GM19240 (cell line): ENCODE data around the gene THSD4.

Experiments used
- DNase-seq: peaks from one replicate; pipeline ENCODE4 v3.0.0; 2011; ENCODE audit warnings: low spot score; ENCODE audit not compliant: insufficient read length

THSD4 gene

DNA sequence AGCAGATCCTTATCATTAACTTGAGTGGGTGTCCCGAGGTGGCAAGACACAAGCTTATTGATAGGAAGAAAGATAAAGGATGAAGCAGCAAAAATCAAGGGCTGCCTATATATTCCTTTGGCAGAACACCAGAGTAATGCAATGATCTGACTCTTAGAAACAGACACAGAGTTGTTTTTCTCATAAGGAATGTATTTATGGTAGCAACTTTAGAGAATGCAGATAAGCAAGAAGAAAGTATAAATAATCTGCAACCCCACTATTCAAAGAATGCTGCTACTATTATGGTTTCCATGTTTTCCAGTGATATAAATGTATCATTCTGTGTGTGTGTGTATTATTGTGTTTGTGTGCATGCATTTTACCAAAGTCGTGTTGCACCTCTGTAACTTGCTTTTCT, 208.3 kb downstream of the THSD4 start:
- DNase-seq = no peak

DNA sequence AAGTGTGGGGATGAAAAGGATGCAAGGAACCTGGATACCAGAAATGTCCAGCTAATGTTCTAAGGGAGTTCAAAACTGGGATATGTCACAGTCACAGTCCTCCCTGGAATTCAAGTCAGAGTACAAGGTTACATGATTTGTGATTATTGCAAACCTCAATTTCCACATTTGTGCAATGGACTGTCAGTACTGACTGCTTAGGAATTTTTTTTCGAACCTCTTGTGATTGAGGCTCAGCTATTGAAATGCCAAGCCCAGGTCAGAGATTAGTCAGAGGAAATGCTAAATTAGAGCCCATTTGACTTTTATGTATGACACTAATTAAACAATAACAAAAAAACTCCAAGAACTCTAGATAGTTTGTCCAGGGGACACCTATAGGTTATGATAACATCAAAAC, 210.2 kb downstream of the THSD4 start:
- DNase-seq = no peak

DNA sequence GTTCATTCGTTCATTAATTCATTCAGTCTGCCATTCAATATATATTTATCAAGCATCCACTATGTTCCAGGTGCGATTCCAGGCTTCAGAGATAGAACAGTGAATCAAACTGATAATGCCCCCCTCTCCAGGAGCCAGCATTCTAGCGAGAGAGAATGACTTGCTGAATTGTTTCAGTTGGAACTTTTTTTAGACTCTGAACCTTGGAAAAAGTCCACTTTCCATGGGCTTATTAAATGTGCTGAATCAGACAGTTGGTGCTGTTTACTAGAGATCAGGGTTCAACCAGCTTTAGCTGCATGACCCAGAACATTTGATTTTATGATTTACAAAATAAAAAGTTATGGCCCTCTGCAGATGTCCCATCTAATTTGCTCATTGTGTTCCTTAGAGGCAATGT, 213.2 kb downstream of the THSD4 start:
- no peak for DNase-seq

GRCh38 chr15:71329041-71329440, 213.8 kb downstream of the THSD4 start:
- DNase-seq = no peak

DNA sequence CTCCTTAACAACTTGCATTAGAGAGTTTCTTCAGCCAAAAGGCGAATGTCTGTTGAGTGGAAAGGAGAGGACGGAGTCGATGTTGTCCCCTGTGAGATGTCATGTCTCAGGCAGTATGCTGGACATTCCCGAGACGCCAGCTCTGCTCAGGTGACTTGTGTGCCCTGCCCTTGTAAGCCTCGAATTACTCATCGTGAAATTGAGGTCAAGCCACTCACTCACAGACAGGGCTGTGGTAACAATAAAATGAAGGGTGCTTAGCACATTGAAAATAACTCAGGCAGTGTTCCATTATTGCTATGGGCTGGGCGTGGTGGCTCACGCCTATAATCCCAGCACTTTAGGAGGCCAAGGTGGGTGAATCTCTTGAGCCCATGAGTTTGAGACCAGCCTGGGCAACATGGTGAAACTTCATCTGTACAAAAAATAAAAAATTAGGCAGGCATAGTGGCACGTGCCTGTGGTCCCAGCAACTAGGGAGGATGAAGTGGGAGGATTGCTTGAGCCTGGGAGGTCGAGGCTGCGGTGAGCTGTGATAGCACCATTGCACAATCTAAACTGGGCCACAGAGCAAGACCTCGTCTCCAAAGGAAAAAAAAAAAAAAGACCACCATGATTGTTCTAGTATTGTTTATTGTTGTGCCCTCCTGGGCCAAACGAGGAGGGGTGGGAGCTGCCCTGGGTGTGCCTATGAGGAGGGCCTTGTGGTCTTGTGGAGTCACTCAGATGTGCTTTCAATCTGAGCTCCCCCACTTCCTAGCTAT, 214.4 kb downstream of the THSD4 start:
- DNase-seq = no peak

DNA sequence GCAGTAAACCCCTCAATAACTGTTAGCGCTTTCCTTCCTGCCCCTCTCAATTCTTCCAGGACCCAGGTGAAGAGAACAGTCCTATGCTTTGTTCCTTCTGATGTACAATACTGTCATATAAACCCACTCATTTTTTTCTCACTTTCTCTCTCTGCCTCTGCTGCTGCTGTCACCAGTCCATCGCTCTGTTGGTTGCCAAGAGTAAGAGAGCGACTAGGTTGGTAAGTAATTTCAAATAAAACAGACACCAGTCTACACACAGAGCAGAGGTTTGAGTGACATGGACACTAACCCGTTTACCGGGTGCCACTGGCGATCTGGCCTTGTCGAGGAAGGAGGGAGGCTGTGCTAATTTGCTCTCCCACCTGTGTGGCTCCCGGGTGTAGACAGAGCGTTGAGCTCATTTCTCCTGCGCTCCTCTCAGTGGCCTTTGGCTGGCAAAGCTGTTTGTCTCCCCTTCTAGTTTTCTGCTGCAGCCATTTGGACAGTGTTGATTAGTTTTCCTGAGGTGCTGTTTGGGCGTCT, 215.4 kb downstream of the THSD4 start:
- DNase-seq = no peak

DNA sequence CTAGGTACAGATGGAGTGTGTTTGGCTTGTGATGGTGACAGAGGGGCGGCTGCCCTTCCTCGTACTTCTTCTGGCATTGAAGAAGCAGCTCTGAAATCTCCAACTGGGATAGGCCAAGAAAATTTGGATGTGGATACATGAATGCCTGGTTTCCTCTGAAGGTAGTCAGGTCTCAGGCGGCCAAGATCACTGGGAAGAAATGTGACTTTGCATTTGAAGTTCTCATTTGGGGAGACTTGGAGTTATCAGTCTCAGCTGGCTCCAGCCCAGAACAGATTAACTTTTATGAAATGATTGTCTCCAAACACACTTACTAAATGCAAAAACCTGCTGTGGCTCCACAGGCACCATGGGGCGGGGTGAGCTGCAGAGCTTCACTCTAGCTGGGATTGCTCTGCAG, 215.9 kb downstream of the THSD4 start:
- DNase-seq = no peak

DNA sequence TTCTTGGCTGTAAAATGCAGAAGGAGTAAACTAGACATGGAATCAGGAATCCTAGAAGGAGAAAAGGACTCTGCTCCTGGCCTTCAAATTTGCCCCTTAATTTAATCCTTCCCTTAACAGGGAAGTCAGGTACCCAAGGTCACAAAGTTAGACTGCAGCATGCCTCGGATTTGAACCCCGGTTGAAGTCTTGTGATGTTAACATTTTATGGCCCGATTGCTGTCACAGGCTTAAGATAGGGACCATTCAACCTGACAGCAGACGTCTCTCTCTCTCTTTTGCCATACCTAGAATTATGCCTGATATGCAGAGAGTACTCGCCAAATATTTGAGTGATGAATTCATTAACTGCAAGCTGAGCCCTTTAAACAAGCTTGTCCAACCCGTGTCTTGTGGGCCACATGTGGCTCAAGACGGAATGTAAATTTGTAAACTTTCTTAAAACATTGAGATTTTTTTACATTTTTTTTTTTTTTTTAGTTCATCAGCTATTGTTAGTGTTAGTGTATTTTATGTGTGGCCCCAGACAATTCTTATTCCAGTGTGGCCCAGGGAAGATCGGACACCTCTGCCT, 217.2 kb downstream of the THSD4 start:
- DNase-seq = no peak

GRCh38 chr15:71333136-71333700, 217.9 kb downstream of the THSD4 start:
- no peak for DNase-seq

GRCh38 chr15:71333839-71334238, 218.6 kb downstream of the THSD4 start:
- DNase-seq = no peak

DNA sequence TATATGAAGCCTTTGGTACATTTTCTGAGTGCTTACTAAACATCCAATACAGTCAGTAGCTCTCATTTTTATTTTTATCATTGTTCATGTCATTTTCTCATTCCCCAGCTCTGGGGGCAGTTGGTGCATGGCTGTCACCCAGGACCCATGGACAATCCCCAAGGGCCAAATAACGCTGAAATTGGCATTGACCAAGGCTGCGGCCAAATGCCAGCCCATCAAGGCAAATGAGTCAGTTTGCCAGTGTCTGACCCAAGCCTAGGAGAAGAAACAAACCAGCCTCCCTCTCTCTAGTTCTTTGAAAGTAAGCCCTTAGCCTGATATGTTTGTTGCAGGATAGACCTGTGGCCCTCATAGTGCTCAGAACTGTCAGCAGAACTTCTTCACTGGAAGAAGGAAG, 219.2 kb downstream of the THSD4 start:
- no peak for DNase-seq

DNA sequence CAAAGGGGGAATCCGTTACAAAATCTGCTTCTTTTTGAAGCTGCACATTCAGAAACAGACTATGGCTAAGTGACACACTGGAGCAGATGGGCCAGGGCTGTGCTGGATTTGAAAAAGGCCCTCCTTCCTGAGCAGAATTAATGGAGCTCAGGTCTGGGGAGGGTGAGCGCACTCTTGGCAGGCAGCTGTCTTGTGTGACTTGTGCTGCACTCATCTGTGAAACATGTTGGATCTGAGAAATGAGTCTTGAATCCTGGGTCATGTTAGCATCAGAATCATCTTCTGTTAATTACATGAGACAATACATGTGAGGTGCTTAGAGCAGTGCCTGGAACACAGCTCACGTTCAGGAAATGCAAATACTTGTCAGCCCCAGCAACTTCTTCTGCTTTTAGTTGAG, 219.6 kb downstream of the THSD4 start:
- DNase-seq = no peak

GRCh38 chr15:71335591-71335990, 220.3 kb downstream of the THSD4 start:
- DNase-seq = no peak

DNA sequence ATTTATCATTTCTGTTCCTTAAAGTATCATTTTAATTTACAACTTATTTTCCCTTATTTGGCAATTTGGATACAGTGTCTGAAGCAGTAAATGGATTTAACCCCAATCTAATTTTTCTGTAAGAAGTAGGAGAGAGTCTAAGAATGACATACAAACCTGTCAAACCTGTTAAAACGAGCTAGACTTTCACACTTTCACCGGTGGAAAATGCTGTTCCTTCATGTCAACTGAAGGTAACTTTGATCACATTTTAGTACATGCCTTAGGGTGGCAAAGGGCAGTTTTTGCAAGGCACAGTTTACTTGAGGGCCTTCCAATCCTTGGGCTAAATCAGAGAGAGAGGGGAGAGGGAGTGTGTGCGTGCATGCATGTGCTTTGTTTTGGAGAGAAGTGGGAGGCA, 221.4 kb downstream of the THSD4 start:
- no peak for DNase-seq

DNA sequence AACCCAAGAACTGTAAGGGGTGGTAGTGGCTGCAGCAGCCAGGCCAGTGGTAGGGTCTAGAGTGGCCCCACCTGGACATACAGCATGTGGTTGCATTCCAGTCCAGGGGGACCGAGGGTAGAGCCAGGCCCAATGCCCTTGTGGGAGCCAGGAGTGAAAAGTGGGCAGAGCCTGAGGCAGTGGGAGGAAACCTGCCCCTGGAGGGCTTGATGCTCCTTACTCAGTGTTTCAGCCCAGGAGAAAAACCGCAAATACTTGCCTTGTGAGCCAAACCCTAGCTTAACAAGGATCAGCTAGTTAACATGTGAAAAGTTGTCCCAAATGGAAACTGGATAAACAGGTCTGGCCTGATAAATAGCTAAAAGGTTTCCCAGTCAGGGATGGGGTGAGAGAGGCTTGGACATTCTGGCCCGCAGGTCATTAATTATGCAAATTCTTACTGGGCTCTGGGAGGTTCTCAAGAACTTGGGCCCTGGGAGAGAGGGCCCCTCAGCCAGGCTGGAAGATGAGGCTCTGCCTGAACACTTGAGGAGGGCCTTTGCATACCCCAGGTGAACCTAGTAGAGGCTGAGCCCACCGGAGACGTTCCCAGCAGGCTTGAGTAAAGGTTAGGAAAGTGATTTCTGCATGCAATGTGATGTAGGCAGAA, 222.1 kb downstream of the THSD4 start:
- DNase-seq = no peak

DNA sequence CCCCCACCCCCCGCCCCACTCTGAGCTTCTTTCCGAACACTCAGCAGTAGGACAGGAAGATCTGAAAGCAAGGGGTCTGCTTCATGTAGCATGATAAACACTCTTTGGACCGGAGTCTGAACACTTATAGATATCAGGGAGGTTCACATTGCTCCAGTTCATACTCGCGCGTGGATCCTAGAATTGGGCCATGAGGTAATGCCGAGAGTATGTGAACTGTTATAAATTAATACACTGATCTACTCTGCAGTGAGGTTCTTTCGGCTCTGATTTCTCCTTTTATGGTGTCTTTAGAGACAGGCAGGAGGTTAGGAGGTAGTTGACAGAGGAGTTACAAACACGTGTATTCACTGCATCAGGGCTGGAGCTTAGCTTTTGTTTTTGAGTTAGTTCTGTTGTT, 223.0 kb downstream of the THSD4 start:
- no peak for DNase-seq

GRCh38 chr15:71338827-71339542, 223.7 kb downstream of the THSD4 start:
- DNase-seq = no peak

DNA sequence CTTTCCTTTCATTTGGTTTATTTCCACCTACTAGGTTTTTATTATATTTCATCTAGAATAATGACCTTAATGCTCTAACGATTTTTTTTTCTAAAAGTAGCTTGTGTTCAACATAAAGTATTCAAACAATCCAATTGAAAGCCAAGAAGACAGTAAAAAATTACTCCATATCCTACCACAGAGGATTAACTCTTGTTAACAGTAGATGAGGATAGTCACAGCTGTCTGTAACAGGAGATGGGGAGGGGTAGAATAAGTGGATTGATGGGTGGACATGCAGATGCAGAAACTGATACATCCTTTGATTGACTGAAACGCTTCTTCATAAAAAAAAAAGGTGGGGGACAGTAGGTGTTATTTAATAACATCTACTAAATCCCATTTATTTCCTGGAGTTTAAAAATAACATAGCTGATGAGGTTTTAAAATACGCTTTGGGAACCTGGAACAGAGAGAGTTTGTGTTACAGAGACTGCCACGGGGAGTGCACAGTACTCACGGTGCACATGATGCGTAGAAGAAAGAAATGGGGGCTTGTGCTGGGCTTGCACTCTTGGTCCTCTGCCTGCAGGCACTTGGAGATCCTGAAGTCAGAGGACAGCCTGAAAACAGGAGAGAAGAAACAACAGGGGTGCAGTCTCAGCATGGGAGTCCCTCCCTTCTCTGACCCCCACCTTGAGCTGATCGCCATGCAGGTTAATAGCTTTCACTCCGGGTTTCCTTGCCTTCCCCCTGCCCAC, 226.7 kb downstream of the THSD4 start:
- no peak for DNase-seq

GRCh38 chr15:71342658-71343057, 227.4 kb downstream of the THSD4 start:
- no peak for DNase-seq

GRCh38 chr15:71344316-71344715, 229.0 kb downstream of the THSD4 start:
- no peak for DNase-seq

- DNase-seq = no peak
These were observed 229.9 kb downstream of the THSD4 start for GRCh38 chr15:71345186-71345585.
